H9 (cell line): ENCODE data around the gene PRKCB. TPM values are rescaled to one million over a fixed set of nuclear protein-coding genes. Genes with fewer than 3 reads are reported as not detected.

ENCODE experiments used
- DNase-seq: peaks from one replicate; pipeline ENCODE4 v3.0.0-alpha.2; 2017
- H2AFZ ChIP-seq: one replicate; pipeline ENCODE4 v1.6.1; 2013; ENCODE audit warnings: mild to moderate bottlenecking, low read length, control low read depth, moderate library complexity
- H2AK5ac ChIP-seq: 2 replicates; pipeline ENCODE4 v1.6.1; 2013; ENCODE audit warnings: low read length, control low read depth, mixed read lengths; ENCODE audit not compliant: insufficient read length
- H2BK120ac ChIP-seq: one replicate; pipeline ENCODE4 v1.6.1; 2013; ENCODE audit warnings: low read depth, mild to moderate bottlenecking, low read length, control low read depth, inconsistent platforms; ENCODE audit not compliant: poor library complexity, severe bottlenecking
- H2BK12ac ChIP-seq: 2 replicates; pipeline ENCODE4 v1.6.1; 2013; ENCODE audit warnings: low read length, control low read depth, mixed read lengths, low read depth; ENCODE audit not compliant: insufficient read length
- H2BK15ac ChIP-seq: 2 replicates; pipeline ENCODE4 v1.6.1; 2013; ENCODE audit warnings: low read depth, low read length, control low read depth
- H2BK20ac ChIP-seq: one replicate; pipeline ENCODE4 v1.6.1; 2013; ENCODE audit warnings: low read depth, mild to moderate bottlenecking, low read length, control low read depth, inconsistent platforms; ENCODE audit not compliant: poor library complexity, severe bottlenecking
- H2BK5ac ChIP-seq: 2 replicates; pipeline ENCODE4 v1.6.1; 2013; ENCODE audit warnings: low read length, control low read depth, mixed read lengths; ENCODE audit not compliant: insufficient read length
- H3K14ac ChIP-seq: 2 replicates; pipeline ENCODE4 v1.6.1; 2013; ENCODE audit warnings: low read length, control low read depth; ENCODE audit not compliant: insufficient read depth
- H3K18ac ChIP-seq: 2 replicates; pipeline ENCODE4 v1.6.1; 2013; ENCODE audit warnings: low read depth, mild to moderate bottlenecking, mixed read lengths, low read length, control low read depth; ENCODE audit not compliant: insufficient read length
- H3K23ac ChIP-seq: 2 replicates; pipeline ENCODE4 v1.6.1; 2013; ENCODE audit warnings: low read length, control low read depth, mixed read lengths, low read depth; ENCODE audit not compliant: insufficient read length
- H3K23me2 ChIP-seq: 2 replicates; pipeline ENCODE4 v1.6.1; 2013; ENCODE audit warnings: low read depth, mild to moderate bottlenecking, mixed read lengths, low read length, control low read depth; ENCODE audit not compliant: insufficient read length, poor library complexity, severe bottlenecking
- H3K27ac ChIP-seq: 2 replicates; pipeline ENCODE4 v1.5.1; 2013; ENCODE audit warnings: low read length, control low read depth, mixed read lengths, low read depth; ENCODE audit not compliant: insufficient read length
- H3K27me3 ChIP-seq: 2 replicates; pipeline ENCODE4 v1.6.1; 2013; ENCODE audit warnings: low read length, control low read depth, inconsistent platforms; ENCODE audit not compliant: insufficient read depth
- H3K4ac ChIP-seq: 2 replicates; pipeline ENCODE4 v1.6.1; 2013; ENCODE audit warnings: low read depth, mild to moderate bottlenecking, control low read depth, inconsistent platforms, low read length, moderate library complexity
- H3K4me1 ChIP-seq: 2 replicates; pipeline ENCODE4 v1.6.1; 2013; ENCODE audit warnings: low read length, control low read depth, inconsistent platforms; ENCODE audit not compliant: insufficient read depth
- H3K4me2 ChIP-seq: 2 replicates; pipeline ENCODE4 v1.6.1; 2013; ENCODE audit warnings: low read length, control low read depth, mixed read lengths; ENCODE audit not compliant: insufficient read length, insufficient read depth
- H3K56ac ChIP-seq: 2 replicates; pipeline ENCODE4 v1.6.1; 2013; ENCODE audit warnings: low read depth, mild to moderate bottlenecking, mixed read lengths, low read length, control low read depth; ENCODE audit not compliant: insufficient read length
- H3K79me1 ChIP-seq: 2 replicates; pipeline ENCODE4 v1.6.1; 2013; ENCODE audit warnings: low read depth, mild to moderate bottlenecking, moderate library complexity, low read length, control low read depth, inconsistent platforms; ENCODE audit not compliant: insufficient read depth, poor library complexity, severe bottlenecking
- H3K79me2 ChIP-seq: 2 replicates; pipeline ENCODE4 v1.6.1; 2013; ENCODE audit warnings: low read length, control low read depth, inconsistent platforms; ENCODE audit not compliant: insufficient read depth
- H3K9ac ChIP-seq: 2 replicates; pipeline ENCODE4 v1.6.1; 2013; ENCODE audit warnings: low read length, control low read depth, mixed read lengths; ENCODE audit not compliant: insufficient read length; ENCODE audit errors: extremely low read depth
- H3K9me3 ChIP-seq: one replicate; pipeline ENCODE4 v1.6.1; 2013; ENCODE audit warnings: low read depth, low read length, inconsistent platforms; ENCODE audit not compliant: control insufficient read depth
- H3T11ph ChIP-seq: one replicate; pipeline ENCODE4 v1.6.1; 2013; ENCODE audit warnings: mild to moderate bottlenecking, low read length, control low read depth, inconsistent platforms
- H4K20me1 ChIP-seq: one replicate; pipeline ENCODE4 v1.6.1; 2013; ENCODE audit not compliant: control insufficient read depth, insufficient read length, insufficient read depth
- H4K5ac ChIP-seq: 2 replicates; pipeline ENCODE4 v1.6.1; 2013; ENCODE audit warnings: low read depth, mild to moderate bottlenecking, mixed read lengths, low read length, control low read depth; ENCODE audit not compliant: insufficient read length
- H4K8ac ChIP-seq: replicated peaks from 2 replicates; pipeline ENCODE4 v1.6.1; 2013; ENCODE audit warnings: low read length, control low read depth, mixed read lengths, low read depth; ENCODE audit not compliant: insufficient read length
- H4K91ac ChIP-seq: 2 replicates; pipeline ENCODE4 v1.6.1; 2013; ENCODE audit warnings: low read depth, mild to moderate bottlenecking, moderate library complexity, mixed read lengths, low read length, control low read depth; ENCODE audit not compliant: insufficient read length
- H3K27ac Mint-ChIP-seq, 3 experiments: 2 replicates in 2 of 3; 3 replicates in 1 of 3; pipeline ENCODE4 v1.8.0; 2020 to 2021; ENCODE audit warnings: mixed read lengths in 3 of 3, mild to moderate bottlenecking in 1 of 3, moderate library complexity in 1 of 3
- H3K27me3 Mint-ChIP-seq: 2 replicates; pipeline ENCODE4 v1.8.0; 2021; ENCODE audit warnings: low read depth, mild to moderate bottlenecking, moderate library complexity, mixed read lengths
- H3K36me3 Mint-ChIP-seq, 3 experiments: 2 replicates in 2 of 3; 3 replicates in 1 of 3; pipeline ENCODE4 v1.8.0; 2020 to 2021; ENCODE audit warnings: low read depth in 3 of 3, mixed read lengths in 3 of 3; ENCODE audit not compliant: insufficient read depth in 1 of 3
- H3K4me1 Mint-ChIP-seq, 2 experiments: 2 replicates each; pipeline ENCODE4 v1.8.0; 2020; ENCODE audit warnings: mixed read lengths in 2 of 2
- H3K4me3 Mint-ChIP-seq, 2 experiments: 2 replicates in 1 of 2; 3 replicates in 1 of 2; pipeline ENCODE4 v1.8.0; 2020 to 2021; ENCODE audit warnings: mild to moderate bottlenecking in 2 of 2, mixed read lengths in 2 of 2, moderate library complexity in 1 of 2
- H3K9me3 Mint-ChIP-seq, 2 experiments: 2 replicates in 1 of 2; 3 replicates in 1 of 2; pipeline ENCODE4 v1.8.0; 2020; ENCODE audit warnings: mild to moderate bottlenecking in 2 of 2, mixed read lengths in 2 of 2, moderate library complexity in 1 of 2
- WGBS: extraction: QIAGEN DNeasy Blood & Tissue Kit; methylation state at CpG from one replicate; pipeline ENCODE4 v1.1.7; 2013; ENCODE audit warnings: missing lambda C conversion rate, low lambda C conversion rate, mixed read lengths; ENCODE audit not compliant: insufficient read length; ENCODE audit errors: extremely low coverage; 5-methylcytosine and 5-hydroxymethylcytosine counted together
- total RNA-seq: library from RNA; stranded (reverse); gene quantifications from 2 replicates; pipeline ENCODE4 v1.2.1, GENCODE V29; 2021
- TF ChIP-seq, protein P1 (sequence below): fragments of 200-600 bp; sonication (generic); conservative IDR thresholded peaks from 3 replicates; pipeline ENCODE4 v1.8.0; 2021; ENCODE audit warnings: antibody characterized with exemption, mild to moderate bottlenecking

PRKCB gene
- total RNA-seq, 1 experiment from 2014 or later, result 7.0 TPM

DNA sequence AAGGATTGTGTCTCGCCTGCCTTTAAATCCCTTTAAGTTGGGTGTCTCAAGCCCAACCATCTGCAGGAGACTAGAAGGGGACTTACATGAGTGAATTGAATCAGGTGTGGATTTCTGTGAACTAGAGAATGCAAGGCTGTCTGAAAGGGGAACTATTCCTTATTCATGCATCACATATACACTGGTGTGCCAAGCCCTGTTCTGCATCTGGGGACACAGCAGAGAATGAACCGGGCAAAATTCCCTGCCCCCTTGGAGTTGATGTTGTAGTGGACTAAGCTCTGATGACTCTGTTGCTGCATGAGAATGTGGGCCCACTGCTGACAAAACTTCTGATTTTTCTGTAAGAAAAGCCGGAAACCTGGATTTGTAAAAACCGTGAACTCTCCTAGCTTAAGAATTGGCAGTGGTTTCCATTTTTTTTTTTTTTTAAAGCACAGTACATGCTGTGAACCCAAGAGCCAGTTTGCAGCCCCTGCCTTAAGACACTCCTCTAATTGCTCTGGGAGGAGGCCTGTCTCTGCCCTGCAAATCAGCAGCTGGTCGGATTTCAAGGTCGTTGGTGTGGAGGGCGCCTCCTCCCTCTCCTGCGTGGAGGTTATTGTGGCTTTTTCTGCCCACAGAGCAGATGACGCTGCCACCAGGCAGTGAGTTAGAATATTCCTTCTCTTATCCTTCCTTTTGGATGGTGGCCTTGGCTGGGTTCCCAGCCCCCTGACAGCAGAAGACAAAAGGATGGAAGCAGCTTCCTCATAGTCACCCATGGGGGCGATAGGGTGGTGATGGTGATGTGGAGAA, 131.0 kb downstream of the PRKCB start:
- H4K8ac ChIP-seq, result no peak overlapping the region
- H2BK20ac ChIP-seq, result no peak overlapping the region
- no peak overlapping the region for H3K56ac ChIP-seq
- no peaks in the 10 kb centered on the region for H3K27me3 ChIP-seq
- WGBS, result no CpG with 5 or more reads among the region's 10 CpGs
- H3K18ac ChIP-seq, result no peak overlapping the region
- no peak overlapping the region for H2BK12ac ChIP-seq
- Mint-ChIP-seq H3K4me3 (no peak overlapping the region), H3K9me3 (no peaks in the 10 kb centered on the region; a peak in 1 of 5 replicates), H3K27me3 (peaks cover 50% of the 10 kb centered on the region), H3K27ac (peak overlapping the region in 2 of 3 experiments; percentile 20 to 77; a peak in 3 of 7 replicates), H3K36me3 (no peaks in the 10 kb centered on the region), H3K4me1 (peaks cover 15 to 25% of the 10 kb centered on the region in 2 experiments)
- no peak overlapping the region for H3T11ph ChIP-seq
- H4K20me1 ChIP-seq, result no peaks in the 10 kb centered on the region
- no peaks in the 10 kb centered on the region for H3K9me3 ChIP-seq
- H2AFZ ChIP-seq, result no peak overlapping the region
- H2BK120ac ChIP-seq, result no peak overlapping the region
- H3K79me2 ChIP-seq, result no peaks in the 10 kb centered on the region
- no peak overlapping the region for H3K4ac ChIP-seq
- DNase-seq, result no peak
- H3K4me1 ChIP-seq, result peaks cover 3% of the 10 kb centered on the region; the same call in 1 of the 2 replicates
- no peak overlapping the region for H3K9ac ChIP-seq
- H3K23me2 ChIP-seq, result no peaks in the 10 kb centered on the region
- H2AK5ac ChIP-seq, result no peak overlapping the region
- H3K23ac ChIP-seq, result no peak overlapping the region
- no peak overlapping the region for H4K91ac ChIP-seq
- H4K5ac ChIP-seq, result no peak overlapping the region
- TF ChIP-seq, protein P1, sequence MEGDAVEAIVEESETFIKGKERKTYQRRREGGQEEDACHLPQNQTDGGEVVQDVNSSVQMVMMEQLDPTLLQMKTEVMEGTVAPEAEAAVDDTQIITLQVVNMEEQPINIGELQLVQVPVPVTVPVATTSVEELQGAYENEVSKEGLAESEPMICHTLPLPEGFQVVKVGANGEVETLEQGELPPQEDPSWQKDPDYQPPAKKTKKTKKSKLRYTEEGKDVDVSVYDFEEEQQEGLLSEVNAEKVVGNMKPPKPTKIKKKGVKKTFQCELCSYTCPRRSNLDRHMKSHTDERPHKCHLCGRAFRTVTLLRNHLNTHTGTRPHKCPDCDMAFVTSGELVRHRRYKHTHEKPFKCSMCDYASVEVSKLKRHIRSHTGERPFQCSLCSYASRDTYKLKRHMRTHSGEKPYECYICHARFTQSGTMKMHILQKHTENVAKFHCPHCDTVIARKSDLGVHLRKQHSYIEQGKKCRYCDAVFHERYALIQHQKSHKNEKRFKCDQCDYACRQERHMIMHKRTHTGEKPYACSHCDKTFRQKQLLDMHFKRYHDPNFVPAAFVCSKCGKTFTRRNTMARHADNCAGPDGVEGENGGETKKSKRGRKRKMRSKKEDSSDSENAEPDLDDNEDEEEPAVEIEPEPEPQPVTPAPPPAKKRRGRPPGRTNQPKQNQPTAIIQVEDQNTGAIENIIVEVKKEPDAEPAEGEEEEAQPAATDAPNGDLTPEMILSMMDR, result no peak
- no peak overlapping the region for H2BK5ac ChIP-seq
- H2BK15ac ChIP-seq, result no peak overlapping the region
- H3K14ac ChIP-seq, result no peak overlapping the region
- no peak overlapping the region for H3K4me2 ChIP-seq
- no peak overlapping the region for H3K27ac ChIP-seq
- H3K79me1 ChIP-seq, result no peaks in the 10 kb centered on the region
